ENCODE results near the gene SLC39A2. TPM values are rescaled to one million over a fixed set of nuclear protein-coding genes. Genes with fewer than 3 reads are reported as not detected.

SLC39A2 gene
- polyA plus RNA-seq, 1 of the 3 experiments (the other 2 are of a cell fraction), result not detected

- TF ChIP-seq, protein P1, sequence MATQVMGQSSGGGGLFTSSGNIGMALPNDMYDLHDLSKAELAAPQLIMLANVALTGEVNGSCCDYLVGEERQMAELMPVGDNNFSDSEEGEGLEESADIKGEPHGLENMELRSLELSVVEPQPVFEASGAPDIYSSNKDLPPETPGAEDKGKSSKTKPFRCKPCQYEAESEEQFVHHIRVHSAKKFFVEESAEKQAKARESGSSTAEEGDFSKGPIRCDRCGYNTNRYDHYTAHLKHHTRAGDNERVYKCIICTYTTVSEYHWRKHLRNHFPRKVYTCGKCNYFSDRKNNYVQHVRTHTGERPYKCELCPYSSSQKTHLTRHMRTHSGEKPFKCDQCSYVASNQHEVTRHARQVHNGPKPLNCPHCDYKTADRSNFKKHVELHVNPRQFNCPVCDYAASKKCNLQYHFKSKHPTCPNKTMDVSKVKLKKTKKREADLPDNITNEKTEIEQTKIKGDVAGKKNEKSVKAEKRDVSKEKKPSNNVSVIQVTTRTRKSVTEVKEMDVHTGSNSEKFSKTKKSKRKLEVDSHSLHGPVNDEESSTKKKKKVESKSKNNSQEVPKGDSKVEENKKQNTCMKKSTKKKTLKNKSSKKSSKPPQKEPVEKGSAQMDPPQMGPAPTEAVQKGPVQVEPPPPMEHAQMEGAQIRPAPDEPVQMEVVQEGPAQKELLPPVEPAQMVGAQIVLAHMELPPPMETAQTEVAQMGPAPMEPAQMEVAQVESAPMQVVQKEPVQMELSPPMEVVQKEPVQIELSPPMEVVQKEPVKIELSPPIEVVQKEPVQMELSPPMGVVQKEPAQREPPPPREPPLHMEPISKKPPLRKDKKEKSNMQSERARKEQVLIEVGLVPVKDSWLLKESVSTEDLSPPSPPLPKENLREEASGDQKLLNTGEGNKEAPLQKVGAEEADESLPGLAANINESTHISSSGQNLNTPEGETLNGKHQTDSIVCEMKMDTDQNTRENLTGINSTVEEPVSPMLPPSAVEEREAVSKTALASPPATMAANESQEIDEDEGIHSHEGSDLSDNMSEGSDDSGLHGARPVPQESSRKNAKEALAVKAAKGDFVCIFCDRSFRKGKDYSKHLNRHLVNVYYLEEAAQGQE (IDR thresholded peaks at IDR 0.05; ENCODE audit: low read depth, low read length), result no peak
- TF ChIP-seq USF1 (IDR thresholded peaks at IDR 0.05; ENCODE audit: borderline replicate concordance, low read depth) (no peak), JUND (IDR thresholded peaks at IDR 0.05) (no peak), SMC3 (IDR thresholded peaks at IDR 0.05; ENCODE audit: low read depth, low read length) (peak; percentile 70), RAD21 (IDR thresholded peaks at IDR 0.05; ENCODE audit: low read length) (peak; percentile 62), NFIC (IDR thresholded peaks at IDR 0.05; ENCODE audit: borderline replicate concordance) (no peak), FOSL2 (IDR thresholded peaks at IDR 0.05; ENCODE audit: borderline replicate concordance, low read depth) (no peak)
Measured at GRCh38 chr14:20970983-20971704, 27.9 kb upstream of the SLC39A2 start (continued).

- CTCF ChIA-PET, result interaction anchor here (1.0 to 4.2 kb wide), 39 partner anchors 9 to 372 kb away, joined by 3 to 79 read pairs (median 6); partner anchors contain the start of genes RNASE2 and SLC39A2
- Histone ChIP-seq H2AFZ (ENCODE audit: low read depth) (peak overlapping the region; percentile 88), H3K36me3 (replicated peaks in 1 of 2; ENCODE audit: control insufficient read depth in 1 of 2, insufficient read depth in 2 of 2, low read length in 1 of 2) (no peaks in the 10 kb centered on the region), H3K9ac (no peak overlapping the region), H3K9me2 (no peaks in the 10 kb centered on the region), H3K4me3 (ENCODE audit: low read depth in 2 of 2, low read length in 1 of 2) (peak overlapping the region; percentile 59 to 68), H4K20me1 (ENCODE audit: insufficient read depth) (no peaks in the 10 kb centered on the region), H3K9me3 (no peaks in the 10 kb centered on the region), H3K27ac (ENCODE audit: low read depth in 2 of 2, low read length in 1 of 2) (no peak overlapping the region), H3K4me2 (peak overlapping the region; percentile 89), H3K27me3 (ENCODE audit: insufficient read depth) (peaks cover 6% of the 10 kb centered on the region; the same call in 1 of the 2 replicates), H3K79me2 (ENCODE audit: insufficient read depth) (no peaks in the 10 kb centered on the region), H3F3A (replicated peaks; ENCODE audit: insufficient read depth) (peaks cover 3% of the 10 kb centered on the region), H3K4me1 (ENCODE audit: control insufficient read depth in 1 of 2, insufficient read depth in 2 of 2, low read depth in 1 of 2, low read length in 1 of 2) (peaks cover 0 to 3% of the 10 kb centered on the region in 2 experiments; a peak in 1 of 4 replicates)
- POLR2A ChIA-PET, result no interaction called here
- no peak for DNase-seq
- no peak for TF ChIP-seq MXI1 (IDR thresholded peaks at IDR 0.05; ENCODE audit: low read depth, low read length)
- TF ChIP-seq GATA2 (CRISPR knock-in tag; IDR thresholded peaks at IDR 0.05), result no peak
- no peak for TF ChIP-seq EP300 (IDR thresholded peaks at IDR 0.05; ENCODE audit: borderline replicate concordance in 1 of 2, low read depth in 1 of 2, low read length in 1 of 2)
- no peak for TF ChIP-seq ELF1 (IDR thresholded peaks at IDR 0.05)
- TF ChIP-seq IRF3 (IDR thresholded peaks at IDR 0.05; ENCODE audit: low read depth, low read length), result no peak
- TF ChIP-seq, protein P2, sequence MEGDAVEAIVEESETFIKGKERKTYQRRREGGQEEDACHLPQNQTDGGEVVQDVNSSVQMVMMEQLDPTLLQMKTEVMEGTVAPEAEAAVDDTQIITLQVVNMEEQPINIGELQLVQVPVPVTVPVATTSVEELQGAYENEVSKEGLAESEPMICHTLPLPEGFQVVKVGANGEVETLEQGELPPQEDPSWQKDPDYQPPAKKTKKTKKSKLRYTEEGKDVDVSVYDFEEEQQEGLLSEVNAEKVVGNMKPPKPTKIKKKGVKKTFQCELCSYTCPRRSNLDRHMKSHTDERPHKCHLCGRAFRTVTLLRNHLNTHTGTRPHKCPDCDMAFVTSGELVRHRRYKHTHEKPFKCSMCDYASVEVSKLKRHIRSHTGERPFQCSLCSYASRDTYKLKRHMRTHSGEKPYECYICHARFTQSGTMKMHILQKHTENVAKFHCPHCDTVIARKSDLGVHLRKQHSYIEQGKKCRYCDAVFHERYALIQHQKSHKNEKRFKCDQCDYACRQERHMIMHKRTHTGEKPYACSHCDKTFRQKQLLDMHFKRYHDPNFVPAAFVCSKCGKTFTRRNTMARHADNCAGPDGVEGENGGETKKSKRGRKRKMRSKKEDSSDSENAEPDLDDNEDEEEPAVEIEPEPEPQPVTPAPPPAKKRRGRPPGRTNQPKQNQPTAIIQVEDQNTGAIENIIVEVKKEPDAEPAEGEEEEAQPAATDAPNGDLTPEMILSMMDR (IDR thresholded peaks at IDR 0.05), result no peak
- no peak for TF ChIP-seq SIN3A (IDR thresholded peaks at IDR 0.05; ENCODE audit: borderline replicate concordance, low read depth, low read length)
- no peak for TF ChIP-seq NFIC (IDR thresholded peaks at IDR 0.05; ENCODE audit: borderline replicate concordance)
- TF ChIP-seq NRF1 (IDR thresholded peaks at IDR 0.05; ENCODE audit: low read depth, low read length), result no peak
- no peak for TF ChIP-seq TEAD4 (IDR thresholded peaks at IDR 0.05; ENCODE audit: borderline replicate concordance, insufficient read depth)
- TF ChIP-seq EZH2phosphoT487 (IDR thresholded peaks at IDR 0.05; ENCODE audit: borderline replicate concordance, low read depth), result no peak
- TF ChIP-seq, protein P3, sequence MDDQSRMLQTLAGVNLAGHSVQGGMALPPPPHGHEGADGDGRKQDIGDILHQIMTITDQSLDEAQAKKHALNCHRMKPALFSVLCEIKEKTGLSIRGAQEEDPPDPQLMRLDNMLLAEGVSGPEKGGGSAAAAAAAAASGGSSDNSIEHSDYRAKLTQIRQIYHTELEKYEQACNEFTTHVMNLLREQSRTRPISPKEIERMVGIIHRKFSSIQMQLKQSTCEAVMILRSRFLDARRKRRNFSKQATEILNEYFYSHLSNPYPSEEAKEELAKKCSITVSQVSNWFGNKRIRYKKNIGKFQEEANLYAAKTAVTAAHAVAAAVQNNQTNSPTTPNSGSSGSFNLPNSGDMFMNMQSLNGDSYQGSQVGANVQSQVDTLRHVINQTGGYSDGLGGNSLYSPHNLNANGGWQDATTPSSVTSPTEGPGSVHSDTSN (IDR thresholded peaks at IDR 0.05), result no peak
- no peak for TF ChIP-seq GABPA (IDR thresholded peaks at IDR 0.05; ENCODE audit: low read depth)
- no peak for TF ChIP-seq FOXM1 (IDR thresholded peaks at IDR 0.05; ENCODE audit: low read depth)
- no peak for TF ChIP-seq SMC3 (IDR thresholded peaks at IDR 0.05; ENCODE audit: low read depth, low read length)
- 13% methylated on average over 7 of the region's 8 CpGs for WGBS (ENCODE audit: low lambda C conversion rate)
Measured at GRCh38 chr14:20971705-20972021, 27.4 kb upstream of the SLC39A2 start.

Data from SK-N-SH (cell line).